Body of pancreas (tissue), 4 donors: ENCODE results near the gene ANKS1B.

Experiments used
- CTCF ChIP-seq, 7 experiments: fragments of 450-650 bp in 4 of 7; fragments of 200-600 bp in 3 of 7; sonication (generic) in 3 of 7; IDR thresholded peaks; one replicate each; pipeline ENCODE4 v1.5.1; 2016 to 2019; ENCODE audit warnings: antibody characterized with exemption in 7 of 7
- POLR2A ChIP-seq, 3 donors: fragments of 450-650 bp; IDR thresholded peaks; one replicate each; pipeline ENCODE4 v1.6.1; 2016; ENCODE audit warnings: antibody characterized with exemption in 3 of 3, mild to moderate bottlenecking in 2 of 3

DNA sequence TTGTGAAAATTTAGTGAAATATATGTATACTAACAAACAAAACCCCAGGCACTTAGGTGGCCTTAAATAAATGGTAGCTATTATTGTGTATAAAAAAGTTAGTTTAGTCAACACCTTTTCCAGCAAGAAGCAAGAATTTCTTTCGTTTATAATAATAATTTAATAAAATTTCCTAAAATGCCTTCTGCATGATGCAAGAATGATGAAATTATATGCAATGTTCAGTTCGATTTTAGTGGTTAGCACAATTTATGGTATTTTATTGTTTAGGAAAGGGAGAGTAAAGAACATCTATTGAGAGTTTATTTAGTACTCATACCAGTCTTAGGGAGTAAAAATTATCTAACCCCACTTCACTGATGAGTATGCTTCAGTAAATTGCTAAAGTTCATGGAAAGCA lies 1048.9 kb downstream of the ANKS1B start:
- TF ChIP-seq CTCF (IDR thresholded peaks at IDR 0.05) (no peak), POLR2A (IDR thresholded peaks at IDR 0.05) (no peak)
